SK-N-SH (cell line): ENCODE results near the gene PLA2G4B. TPM values are rescaled to one million over a fixed set of nuclear protein-coding genes. Genes with fewer than 3 reads are reported as not detected.

Experiments used
- CTCF ChIA-PET: fragments of 300-600, 350-600 bp; formaldehyde crosslinking; extraction: SDS; loops from one replicate; lab custom pipeline; 2021; lab: Yijun Ruan, JAX
- POLR2A ChIA-PET: fragments of 350-600 bp; sonication (Branson Sonifier 250); formaldehyde crosslinking; extraction: SDS; loops from one replicate; lab custom pipeline; 2020; ENCODE audit warnings: antibody characterized with exemption, inconsistent platforms; lab: Yijun Ruan, JAX
- DNase-seq: peaks from one replicate; pipeline ENCODE4 v3.0.0; 2012
- H2AFZ ChIP-seq: fragments of 200-600 bp; sonication (generic); 2 replicates; pipeline ENCODE4 v1.8.1; 2016; ENCODE audit warnings: antibody characterized with exemption, mild to moderate bottlenecking, low read depth
- H3F3A ChIP-seq: fragments of 200-600 bp; sonication (generic); replicated peaks from 2 replicates; pipeline ENCODE3; 2016; ENCODE audit warnings: antibody characterized with exemption, mild to moderate bottlenecking; ENCODE audit not compliant: insufficient read depth
- H3K27ac ChIP-seq, 2 experiments: fragments of 200-500 bp in 1 of 2; fragments of 200-600 bp in 1 of 2; sonication (Bioruptor generic) in 1 of 2; sonication (generic), shearing (Covaris generic) in 1 of 2; 2 replicates each; pipeline versions ENCODE4 v1.5.1 to v1.6.1; 2014 to 2016; ENCODE audit warnings: low read depth in 2 of 2, inconsistent platforms in 1 of 2, low read length in 1 of 2, mild to moderate bottlenecking in 1 of 2, mixed read lengths in 1 of 2
- H3K27me3 ChIP-seq: fragments of 200-600 bp; sonication (generic), shearing (Covaris generic); 2 replicates; pipeline ENCODE4 v1.6.1; 2016; ENCODE audit warnings: mixed run types; ENCODE audit not compliant: insufficient read depth
- H3K36me3 ChIP-seq, 2 experiments: fragments of 200-500 bp in 1 of 2; fragments of 200-600 bp in 1 of 2; sonication (Bioruptor generic) in 1 of 2; sonication (generic) in 1 of 2; replicated peaks in 1 of 2; 2 replicates each; pipeline versions ENCODE3 to v1.5.1; 2014 to 2016; ENCODE audit warnings: low read length in 1 of 2, mild to moderate bottlenecking in 1 of 2; ENCODE audit not compliant: insufficient read depth in 2 of 2, control insufficient read depth in 1 of 2
- H3K4me1 ChIP-seq, 2 experiments: fragments of 200-500 bp in 1 of 2; fragments of 200-600 bp in 1 of 2; sonication (Bioruptor generic) in 1 of 2; sonication (generic), shearing (Covaris generic) in 1 of 2; 2 replicates each; pipeline versions ENCODE4 v1.5.1 to v1.6.1; 2014 to 2016; ENCODE audit warnings: low read depth in 1 of 2, low read length in 1 of 2, mixed run types in 1 of 2; ENCODE audit not compliant: insufficient read depth in 2 of 2, control insufficient read depth in 1 of 2
- H3K4me2 ChIP-seq: fragments of 200-600 bp; sonication (generic), shearing (Covaris generic); 2 replicates; pipeline ENCODE4 v1.6.1; 2017; ENCODE audit warnings: mixed run types
- H3K4me3 ChIP-seq, 2 experiments: fragments of 200-500 bp in 1 of 2; fragments of 200-600 bp in 1 of 2; sonication (Bioruptor generic) in 1 of 2; sonication (generic), shearing (Covaris generic) in 1 of 2; 2 replicates each; pipeline versions ENCODE4 v1.5.1 to v1.8.1; 2014 to 2016; ENCODE audit warnings: low read depth in 2 of 2, inconsistent platforms in 1 of 2, low read length in 1 of 2, mild to moderate bottlenecking in 1 of 2, mixed read lengths in 1 of 2, moderate library complexity in 1 of 2
- H3K79me2 ChIP-seq: fragments of 200-600 bp; sonication (generic); 2 replicates; pipeline ENCODE4 v1.8.1; 2017; ENCODE audit warnings: mild to moderate bottlenecking; ENCODE audit not compliant: insufficient read depth
- H3K9ac ChIP-seq: fragments of 200-600 bp; sonication (generic); 2 replicates; pipeline ENCODE4 v1.6.1; 2017; ENCODE audit warnings: mixed run types
- H3K9me2 ChIP-seq: fragments of 200-600 bp; sonication (generic); 2 replicates; pipeline ENCODE4 v1.6.1; 2017; ENCODE audit warnings: mixed run types
- H3K9me3 ChIP-seq: fragments of 200-600 bp; sonication (generic); 2 replicates; pipeline ENCODE4 v1.6.1; 2017; ENCODE audit warnings: mixed run types, mild to moderate bottlenecking, moderate library complexity
- H4K20me1 ChIP-seq: fragments of 200-600 bp; sonication (generic); 2 replicates; pipeline ENCODE4 v1.6.1; 2017; ENCODE audit warnings: mild to moderate bottlenecking, mixed run types; ENCODE audit not compliant: insufficient read depth
- CTCF ChIP-seq: fragments of 200-600 bp; sonication (generic); IDR thresholded peaks from 2 replicates; pipeline ENCODE4 v1.6.1; 2017; ENCODE audit warnings: antibody characterized with exemption, mild to moderate bottlenecking, moderate library complexity
- EP300 ChIP-seq, 2 experiments: IDR thresholded peaks; 2 replicates each; pipeline versions ENCODE4 v1.4.0 to v1.6.1; 2012; ENCODE audit warnings: borderline replicate concordance in 1 of 2, low read depth in 1 of 2, low read length in 1 of 2
- GABPA ChIP-seq: IDR thresholded peaks from 2 replicates; pipeline ENCODE4 v1.4.0; 2012; ENCODE audit warnings: low read depth, mild to moderate bottlenecking
- JUND ChIP-seq: IDR thresholded peaks from 2 replicates; pipeline ENCODE4 v1.4.0; 2012
- MEF2A ChIP-seq: IDR thresholded peaks from 2 replicates; pipeline ENCODE4 v1.4.0; 2012; ENCODE audit warnings: low read depth, borderline replicate concordance
- MXI1 ChIP-seq: IDR thresholded peaks from 2 replicates; pipeline ENCODE4 v1.6.1; 2012; ENCODE audit warnings: mild to moderate bottlenecking, low read depth, low read length, improper control_type of control experiment
- NFIC ChIP-seq: IDR thresholded peaks from 2 replicates; pipeline ENCODE4 v1.4.0; 2012; ENCODE audit warnings: borderline replicate concordance
- POLR2AphosphoS5 ChIP-seq: IDR thresholded peaks from 2 replicates; pipeline ENCODE4 v1.6.1; 2012; ENCODE audit warnings: low read depth, low read length
- RAD21 ChIP-seq: IDR thresholded peaks from 2 replicates; pipeline ENCODE4 v1.6.1; 2012; ENCODE audit warnings: mild to moderate bottlenecking, low read length
- REST ChIP-seq: IDR thresholded peaks from 2 replicates; pipeline ENCODE4 v1.6.1; 2012; ENCODE audit warnings: mild to moderate bottlenecking, low read depth, low read length, moderate library complexity
- RXRA ChIP-seq: IDR thresholded peaks from 2 replicates; pipeline ENCODE4 v1.4.0; 2012; ENCODE audit warnings: low read depth, mild to moderate bottlenecking, borderline replicate concordance
- TAF1 ChIP-seq: IDR thresholded peaks from 2 replicates; pipeline ENCODE4 v1.6.1; 2012; ENCODE audit warnings: low read depth, mild to moderate bottlenecking, low read length, moderate library complexity, borderline replicate concordance
- TCF12 ChIP-seq: IDR thresholded peaks from 2 replicates; pipeline ENCODE4 v1.4.0; 2012
- USF1 ChIP-seq: IDR thresholded peaks from 2 replicates; pipeline ENCODE4 v1.4.0; 2012; ENCODE audit warnings: low read depth, borderline replicate concordance
- ZBTB33 ChIP-seq: IDR thresholded peaks from 2 replicates; pipeline ENCODE4 v1.4.0; 2012; ENCODE audit warnings: low read depth, borderline replicate concordance
- WGBS: methylation state at CpG from one replicate; pipeline ENCODE4 v1.1.6; 2017; ENCODE audit warnings: low lambda C conversion rate; 5-methylcytosine and 5-hydroxymethylcytosine counted together
- polyA plus RNA-seq, 3 experiments: library from polyadenylated mRNA; depleted of rRNA; stranded (reverse); fragments of >200 nt; gene quantifications; 2 replicates each; pipeline ENCODE4 v1.2.3, GENCODE V29; 2012
- TF ChIP-seq, protein P1 (sequence below): fragments of 150-350 bp; IDR thresholded peaks from 2 replicates; pipeline ENCODE4 v1.6.1; 2016; ENCODE audit warnings: mild to moderate bottlenecking, low read depth, low read length
- TF ChIP-seq, protein P2 (sequence below): IDR thresholded peaks from 2 replicates; pipeline ENCODE4 v1.4.0; 2012; ENCODE audit warnings: low read depth

The PLA2G4B gene
- polyA plus RNA-seq, 1 of the 3 experiments (the other 2 are of a cell fraction): 5.3 TPM

DNA sequence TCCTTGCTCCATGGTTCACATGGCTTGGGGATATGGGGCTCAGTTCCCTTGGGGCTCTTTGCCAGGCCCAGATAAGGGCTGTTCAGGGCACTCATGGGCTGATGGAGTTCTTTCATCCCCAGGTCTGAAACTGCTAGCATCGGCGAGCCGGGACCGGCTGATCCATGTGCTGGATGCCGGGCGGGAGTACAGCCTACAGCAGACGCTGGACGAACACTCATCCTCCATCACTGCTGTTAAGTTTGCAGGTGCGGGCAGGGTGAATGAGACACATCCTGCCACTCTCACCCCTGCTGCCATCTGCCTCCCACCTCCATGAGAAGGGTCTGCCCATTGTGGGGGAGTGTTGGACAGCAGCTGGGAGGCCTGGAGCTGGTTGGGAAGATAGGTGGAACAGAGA, 21.9 kb upstream of the PLA2G4B start:
- TF ChIP-seq USF1: no peak
- no peak for TF ChIP-seq EP300 (IDR thresholded peaks at IDR 0.05; ENCODE audit: borderline replicate concordance in 1 of 2, low read depth in 1 of 2, low read length in 1 of 2)
- no peak for TF ChIP-seq RXRA
- no peak for TF ChIP-seq ZBTB33
- no peak for TF ChIP-seq MXI1
- no peak for TF ChIP-seq NFIC
- no peak for TF ChIP-seq JUND
- TF ChIP-seq POLR2AphosphoS5: no peak
- TF ChIP-seq CTCF: no peak
- TF ChIP-seq GABPA: no peak
- TF ChIP-seq, protein P1, sequence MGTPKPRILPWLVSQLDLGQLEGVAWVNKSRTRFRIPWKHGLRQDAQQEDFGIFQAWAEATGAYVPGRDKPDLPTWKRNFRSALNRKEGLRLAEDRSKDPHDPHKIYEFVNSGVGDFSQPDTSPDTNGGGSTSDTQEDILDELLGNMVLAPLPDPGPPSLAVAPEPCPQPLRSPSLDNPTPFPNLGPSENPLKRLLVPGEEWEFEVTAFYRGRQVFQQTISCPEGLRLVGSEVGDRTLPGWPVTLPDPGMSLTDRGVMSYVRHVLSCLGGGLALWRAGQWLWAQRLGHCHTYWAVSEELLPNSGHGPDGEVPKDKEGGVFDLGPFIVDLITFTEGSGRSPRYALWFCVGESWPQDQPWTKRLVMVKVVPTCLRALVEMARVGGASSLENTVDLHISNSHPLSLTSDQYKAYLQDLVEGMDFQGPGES: no peak
- TF ChIP-seq RAD21: no peak
- no peak for TF ChIP-seq REST
- no peak for TF ChIP-seq TCF12
- TF ChIP-seq TAF1: no peak
- TF ChIP-seq MEF2A: no peak
- TF ChIP-seq, protein P2, sequence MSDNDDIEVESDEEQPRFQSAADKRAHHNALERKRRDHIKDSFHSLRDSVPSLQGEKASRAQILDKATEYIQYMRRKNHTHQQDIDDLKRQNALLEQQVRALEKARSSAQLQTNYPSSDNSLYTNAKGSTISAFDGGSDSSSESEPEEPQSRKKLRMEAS: no peak
- TF ChIP-seq, all 33 proteins: peak for 0
- WGBS: 97% methylated on average over 9 of the region's 9 CpGs
- H3K4me3 ChIP-seq: no peak overlapping the region
- no peak overlapping the region for H3K4me2 ChIP-seq
- no peaks in the 10 kb centered on the region for H3K79me2 ChIP-seq
- ChIA-PET POLR2A (no interaction called here), CTCF (interaction anchor here (1.7 to 4.3 kb wide), 2 partner anchors 88 to 213 kb away, joined by 5 to 17 read pairs; no protein-coding TSS in a partner anchor)
- H3K9ac ChIP-seq: no peak overlapping the region
- H4K20me1 ChIP-seq: no peaks in the 10 kb centered on the region
- H3F3A ChIP-seq: no peaks in the 10 kb centered on the region
- no peak overlapping the region for H3K27ac ChIP-seq
- peaks cover 0 to 71% of the 10 kb centered on the region in 2 experiments for H3K36me3 ChIP-seq
- no peaks in the 10 kb centered on the region for H3K4me1 ChIP-seq
- DNase-seq: no peak
- no peak overlapping the region for H2AFZ ChIP-seq
- no peaks in the 10 kb centered on the region for H3K9me3 ChIP-seq
- no peaks in the 10 kb centered on the region for H3K27me3 ChIP-seq
- H3K9me2 ChIP-seq: no peaks in the 10 kb centered on the region
